ENCODE measurements around the gene CTSZ. TPM values are rescaled to one million over a fixed set of nuclear protein-coding genes. Genes with fewer than 3 reads are reported as not detected.
A peak's percentile ranks its signal among the peaks of the same experiment; 100 is the strongest.
"Not testable (repeated sequence)": the region's sequence is repeated elsewhere in the genome, so short reads cannot be mapped to it uniquely, and the experiment has no call there.

The CTSZ gene
- total RNA-seq, 2 experiments from 2014 or later: 32.9 to 34.8 TPM

GRCh38 chr20:59042151-59042795, 35.2 kb upstream of the CTSZ start, which contains the start of gene PRELID3B:
Gene PRELID3B (minus strand): TSS chr20:59042786. CDS start chr20:59042730, 56 bp downstream.
- Mint-ChIP-seq H3K36me3 (peaks cover 28% of the 10 kb centered on the region), H3K4me3 (peak within 1 kb of the TSS; percentile 92), H3K27me3 (no peaks in the 10 kb centered on the region), H3K9me3 (no peaks in the 10 kb centered on the region), H3K27ac (peak within 1 kb of the TSS; percentile 88), H3K4me1 (ENCODE audit: low read depth) (peaks cover 55% of the 10 kb centered on the region)
- no peak for DNase-seq
- intact Hi-C loops (cut with micrococcal nuclease): loop anchor here (1.0 to 2.0 kb wide), 3 partner anchors 10 to 123 kb away; partner anchors contain the start of genes ATP5F1E and NELFCD
- CTCF ChIA-PET: interaction anchor here (1.7 kb wide), 1 partner anchor 80 kb away, joined by 4 read pairs; no protein-coding TSS in a partner anchor
- POLR2A ChIA-PET: interaction anchor here (0.9 to 3.9 kb wide), 5 partner anchors 10 to 153 kb away, joined by 3 to 36 read pairs (median 5); partner anchors contain the start of gene ATP5F1E

GRCh38 chr20:59041487-59041886, 34.4 kb upstream of the CTSZ start:
- CTCF ChIA-PET: interaction anchor here (1.0 to 2.0 kb wide), 4 partner anchors 10 to 165 kb away, joined by 3 to 4 read pairs (median 4); partner anchors contain the start of gene ATP5F1E

GRCh38 chr20:59040667-59041066, 33.6 kb upstream of the CTSZ start:
- H3K36me3 Mint-ChIP-seq: peaks cover 43% of the 10 kb centered on the region
- peaks cover 62% of the 10 kb centered on the region for H3K4me1 Mint-ChIP-seq (ENCODE audit: low read depth)
- CTCF ChIA-PET: interaction anchor here (1.0 to 2.0 kb wide), 4 partner anchors 9 to 181 kb away, joined by 3 to 4 read pairs (median 4); partner anchors contain the start of gene ATP5F1E

More at GRCh38 chr20:59041487-59041886, 34.4 kb upstream of the CTSZ start:
- Mint-ChIP-seq H3K36me3 (peaks cover 35% of the 10 kb centered on the region), H3K4me3 (peak overlapping the region; percentile 92), H3K4me1 (ENCODE audit: low read depth) (peaks cover 58% of the 10 kb centered on the region), H3K27ac (peak overlapping the region; percentile 61)
- H3K9me3 Mint-ChIP-seq; DNase-seq; intact Hi-C loops (cut with micrococcal nuclease); H3K27me3 Mint-ChIP-seq: not testable (repeated sequence)
- POLR2A ChIA-PET: interaction anchor here (1.5 to 3.9 kb wide), 3 partner anchors 9 to 152 kb away, joined by 3 to 36 read pairs (median 5); partner anchors contain the start of gene ATP5F1E

GRCh38 chr20:59039233-59039632, 32.2 kb upstream of the CTSZ start:
- H3K27me3 Mint-ChIP-seq: no peaks in the 10 kb centered on the region
- H3K9me3 Mint-ChIP-seq: no peaks in the 10 kb centered on the region
- ChIA-PET CTCF (no interaction called here), POLR2A (no interaction called here)
- peak overlapping the region; percentile 60 for H3K4me3 Mint-ChIP-seq
- H3K27ac Mint-ChIP-seq: peak overlapping the region; percentile 75
- peaks cover 51% of the 10 kb centered on the region for H3K36me3 Mint-ChIP-seq
- DNase-seq: no peak
- H3K4me1 Mint-ChIP-seq (ENCODE audit: low read depth): peaks cover 68% of the 10 kb centered on the region
- intact Hi-C loops (cut with micrococcal nuclease): no loop called here

More at GRCh38 chr20:59040667-59041066, 33.6 kb upstream of the CTSZ start:
- POLR2A ChIA-PET: interaction anchor here (1.7 to 3.9 kb wide), 2 partner anchors 8 to 151 kb away, joined by 5 to 36 read pairs; partner anchors contain the start of gene ATP5F1E
- Mint-ChIP-seq H3K9me3 (no peaks in the 10 kb centered on the region), H3K27me3 (no peaks in the 10 kb centered on the region), H3K27ac (peak overlapping the region; percentile 5), H3K4me3 (peak overlapping the region; percentile 92)
- intact Hi-C loops (cut with micrococcal nuclease): no loop called here
- no peak for DNase-seq

- Mint-ChIP-seq H3K4me1 (ENCODE audit: low read depth) (peaks cover 67% of the 10 kb centered on the region), H3K27ac (peak overlapping the region; percentile 23), H3K9me3 (no peaks in the 10 kb centered on the region), H3K27me3 (no peaks in the 10 kb centered on the region), H3K4me3 (no peak overlapping the region), H3K36me3 (peaks cover 58% of the 10 kb centered on the region)
- intact Hi-C loops (cut with micrococcal nuclease): no loop called here
- ChIA-PET POLR2A (no interaction called here), CTCF (no interaction called here)
- DNase-seq: no peak
Observed at GRCh38 chr20:59037386-59037785, 30.3 kb upstream of the CTSZ start.

GRCh38 chr20:59035381-59035780, 28.3 kb upstream of the CTSZ start:
- H3K36me3 Mint-ChIP-seq: peaks cover 60% of the 10 kb centered on the region

GRCh38 chr20:59033616-59034165, 26.6 kb upstream of the CTSZ start:
- DNase-seq: no peak
- Mint-ChIP-seq H3K9me3 (no peaks in the 10 kb centered on the region), H3K27me3 (no peaks in the 10 kb centered on the region), H3K4me1 (ENCODE audit: low read depth) (peaks cover 67% of the 10 kb centered on the region), H3K36me3 (peaks cover 65% of the 10 kb centered on the region), H3K27ac (peak overlapping the region; percentile 61), H3K4me3 (peak overlapping the region; percentile 25)
- ChIA-PET POLR2A (interaction anchor here (3.8 kb wide), 1 partner anchor 9 kb away, joined by 36 read pairs; the partner anchor contains the start of gene PRELID3B), CTCF (interaction anchor here (0.9 to 1.4 kb wide), 2 partner anchors 118 to 174 kb away, joined by 3 to 4 read pairs; no protein-coding TSS in a partner anchor)
- intact Hi-C loops (cut with micrococcal nuclease): loop anchor here (2.0 kb wide), 3 partner anchors 15 to 381 kb away; no protein-coding TSS in a partner anchor

More at GRCh38 chr20:59035381-59035780, 28.3 kb upstream of the CTSZ start:
- peaks cover 68% of the 10 kb centered on the region for H3K4me1 Mint-ChIP-seq (ENCODE audit: low read depth)
- H3K9me3 Mint-ChIP-seq: no peaks in the 10 kb centered on the region
- ChIA-PET POLR2A (no interaction called here), CTCF (no interaction called here)
- intact Hi-C loops (cut with micrococcal nuclease): no loop called here
- no peak for DNase-seq
- peak overlapping the region; percentile 16 for H3K27ac Mint-ChIP-seq
- no peak overlapping the region for H3K4me3 Mint-ChIP-seq
- H3K27me3 Mint-ChIP-seq: no peaks in the 10 kb centered on the region

GRCh38 chr20:59033093-59033492, 26.0 kb upstream of the CTSZ start:
- no peak for DNase-seq
- intact Hi-C loops (cut with micrococcal nuclease): loop anchor here (2.0 kb wide), 3 partner anchors 16 to 380 kb away; no protein-coding TSS in a partner anchor
- ChIA-PET POLR2A (interaction anchor here (1.5 to 3.8 kb wide), 3 partner anchors 9 to 121 kb away, joined by 3 to 36 read pairs (median 5); partner anchors contain the start of gene PRELID3B), CTCF (interaction anchor here (0.9 to 2.1 kb wide), 4 partner anchors 119 to 189 kb away, joined by 3 to 8 read pairs (median 4); no protein-coding TSS in a partner anchor)
- H3K27me3 Mint-ChIP-seq: no peaks in the 10 kb centered on the region
- peaks cover 67% of the 10 kb centered on the region for H3K36me3 Mint-ChIP-seq
- peaks cover 73% of the 10 kb centered on the region for H3K4me1 Mint-ChIP-seq (ENCODE audit: low read depth)
- peak overlapping the region; percentile 83 for H3K27ac Mint-ChIP-seq
- H3K9me3 Mint-ChIP-seq: no peaks in the 10 kb centered on the region
- H3K4me3 Mint-ChIP-seq: peak overlapping the region; percentile 94

GRCh38 chr20:59032713-59033059, 25.6 kb upstream of the CTSZ start:
- Mint-ChIP-seq H3K9me3 (no peaks in the 10 kb centered on the region), H3K4me3 (peak overlapping the region; percentile 94), H3K4me1 (ENCODE audit: low read depth) (peaks cover 73% of the 10 kb centered on the region), H3K36me3 (peaks cover 67% of the 10 kb centered on the region), H3K27me3 (no peaks in the 10 kb centered on the region), H3K27ac (peak overlapping the region; percentile 83)
- ChIA-PET POLR2A (interaction anchor here (1.0 to 3.8 kb wide), 9 partner anchors 10 to 143 kb away, joined by 3 to 36 read pairs (median 5); partner anchors contain the start of genes PRELID3B and ZNF831), CTCF (interaction anchor here (1.0 to 2.1 kb wide), 7 partner anchors 11 to 381 kb away, joined by 3 to 10 read pairs (median 6); partner anchors contain the start of gene STX16)
- intact Hi-C loops (cut with micrococcal nuclease): loop anchor here (1.0 to 2.0 kb wide), 5 partner anchors 10 to 380 kb away; partner anchors contain the start of genes CTSZ and PRELID3B
- no peak for DNase-seq

GRCh38 chr20:59032023-59032712, 25.1 kb upstream of the CTSZ start, which contains the start of gene ATP5F1E:
Gene ATP5F1E (minus strand): TSS chr20:59032335. CDS start chr20:59032251, 84 bp downstream.
- intact Hi-C loops (cut with micrococcal nuclease): loop anchor here (1.0 to 2.0 kb wide), 5 partner anchors 10 to 379 kb away; partner anchors contain the start of genes CTSZ and PRELID3B
- Mint-ChIP-seq H3K4me1 (ENCODE audit: low read depth) (peaks cover 73% of the 10 kb centered on the region), H3K36me3 (peaks cover 66% of the 10 kb centered on the region), H3K4me3 (peak within 1 kb of the TSS; percentile 94), H3K9me3 (no peaks in the 10 kb centered on the region), H3K27ac (peak within 1 kb of the TSS; percentile 94), H3K27me3 (no peaks in the 10 kb centered on the region)
- POLR2A ChIA-PET: interaction anchor here (0.6 to 3.8 kb wide), 17 partner anchors 10 to 339 kb away, joined by 3 to 36 read pairs (median 4); partner anchors contain the start of genes PRELID3B and ZNF831
- DNase-seq: peak; percentile 97
- CTCF ChIA-PET: interaction anchor here (0.6 to 2.1 kb wide), 12 partner anchors 9 to 381 kb away, joined by 3 to 10 read pairs (median 4); partner anchors contain the start of gene STX16

Measured in activated CD4-positive, alpha-beta memory T cell treated with anti-CD3 and anti-CD28 coated beads for 36 hours (primary cell).